HUDEP-2 (cell line): Measurements from ENCODE around the gene FAM167B.

Experiments used
- DNase-seq, 76 experiments: peaks; one replicate each; lab custom pipeline; 2025; ENCODE audit not compliant: unreplicated experiment in 76 of 76; lab: John Stamatoyannopoulos, UW

FAM167B gene

GRCh38 chr1:32246888-32247273 lies at the start of gene FAM167B:
Gene FAM167B (plus strand): TSS chr1:32247222. CDS start chr1:32247422, 200 bp downstream.
- DNase-seq = no peak

GRCh38 chr1:32197837-32198236 lies 49.2 kb upstream of the FAM167B start:
- DNase-seq = no peak

- DNase-seq = no peak
Measured at GRCh38 chr1:32198237-32199042, 48.6 kb upstream of the FAM167B start.

- DNase-seq = no peak
Measured at GRCh38 chr1:32199043-32199716, 47.8 kb upstream of the FAM167B start.

- DNase-seq = no peak
Measured at GRCh38 chr1:32199717-32200072, 47.3 kb upstream of the FAM167B start.

- peak in 35 of 76 experiments; percentile 11 to 56 (median 28) for DNase-seq
Measured at GRCh38 chr1:32200226-32201010, 46.6 kb upstream of the FAM167B start, which contains the start of gene CCDC28B. Gene CCDC28B (plus strand): TSS chr1:32200595. CDS start chr1:32201936, 1,341 bp downstream.

GRCh38 chr1:32201011-32201855 lies 45.8 kb upstream of the FAM167B start:
- DNase-seq = peak in 63 of 76 experiments; percentile 10 to 85 (median 67)

- no peak for DNase-seq
Measured at GRCh38 chr1:32204943-32205361, 42.1 kb upstream of the FAM167B start.

GRCh38 chr1:32205401-32206370 lies 41.3 kb upstream of the FAM167B start, which contains the start of gene IQCC:
Gene IQCC (plus strand): TSS chr1:32205671. CDS start chr1:32205682, 11 bp downstream.
- peak in 68 of 76 experiments; percentile 36 to 85 (median 69) for DNase-seq

GRCh38 chr1:32208469-32208868 lies 38.6 kb upstream of the FAM167B start:
- DNase-seq = no peak

- peak in 71 of 76 experiments; percentile 28 to 87 (median 69) for DNase-seq
Measured at GRCh38 chr1:32208891-32209328, 38.1 kb upstream of the FAM167B start, which contains the start of gene DCDC2B. Gene DCDC2B (plus strand): TSS chr1:32209089. CDS start chr1:32209094, 5 bp downstream.

- peak in 51 of 76 experiments; percentile 9 to 66 (median 32) for DNase-seq
Measured at GRCh38 chr1:32215629-32216480, 31.2 kb upstream of the FAM167B start.

- no peak for DNase-seq
Measured at GRCh38 chr1:32216566-32216965, 30.5 kb upstream of the FAM167B start.

GRCh38 chr1:32219022-32219421 lies 28.0 kb upstream of the FAM167B start:
- no peak for DNase-seq

- DNase-seq = no peak
Measured at GRCh38 chr1:32220746-32221580, 26.1 kb upstream of the FAM167B start.

- DNase-seq = no peak
Measured at GRCh38 chr1:32221581-32221979, 25.4 kb upstream of the FAM167B start.
